NK-92 treated with Interleukin-12 subunit alpha and Interleukin-12 subunit beta, amount 100 ng/mL, for 24 hours (cell line): ENCODE data around the gene ATP5F1A.
"Not testable (repeated sequence)": the region's sequence is repeated elsewhere in the genome, so short reads cannot be mapped to it uniquely, and the experiment has no call there.

Experiments used
- DNase-seq: peaks from one replicate; lab custom pipeline; 2025; lab: John Stamatoyannopoulos, UW

ATP5F1A gene

GRCh38 chr18:46097801-46098615, at the start of gene ATP5F1A:
Gene ATP5F1A, minus strand, starts transcription at chr18:46098296. Its CDS starts 65 bp downstream, at chr18:46098231.
- peak; percentile 72 for DNase-seq

GRCh38 chr18:46141199-46141598, 43.1 kb upstream of the ATP5F1A start:
- DNase-seq = no peak

- DNase-seq = no peak
Observed at GRCh38 chr18:46140173-46140572, 42.1 kb upstream of the ATP5F1A start.

- no peak for DNase-seq
Observed at GRCh38 chr18:46134920-46135675, 37.0 kb upstream of the ATP5F1A start.

GRCh38 chr18:46133534-46133933, 35.4 kb upstream of the ATP5F1A start:
- no peak for DNase-seq

DNA sequence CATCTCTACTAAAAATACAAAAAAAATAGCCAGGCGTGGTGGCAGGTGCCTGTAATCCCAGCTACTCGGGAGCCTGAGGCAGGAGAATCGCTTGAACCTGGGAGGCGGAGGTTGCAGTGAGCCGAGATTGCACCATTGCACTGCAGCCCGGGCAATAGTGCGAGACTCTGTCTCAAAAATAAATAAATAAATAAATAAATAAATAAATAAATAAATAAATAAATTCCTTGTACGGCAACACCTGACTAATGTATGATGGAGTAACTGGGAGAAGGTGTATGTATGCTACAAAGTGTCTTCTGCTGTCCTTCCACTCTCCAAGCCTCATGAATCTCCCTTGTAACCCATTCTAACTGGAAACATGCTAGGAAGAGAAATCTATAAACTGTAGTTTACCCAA, 32.5 kb upstream of the ATP5F1A start:
- DNase-seq = not testable (repeated sequence)

GRCh38 chr18:46130061-46130460, 32.0 kb upstream of the ATP5F1A start:
- DNase-seq = no peak

- DNase-seq = not testable (repeated sequence)
Observed at GRCh38 chr18:46126625-46127024, 28.5 kb upstream of the ATP5F1A start.

- DNase-seq = no peak
Observed at GRCh38 chr18:46113751-46114150, 15.7 kb upstream of the ATP5F1A start.

DNA sequence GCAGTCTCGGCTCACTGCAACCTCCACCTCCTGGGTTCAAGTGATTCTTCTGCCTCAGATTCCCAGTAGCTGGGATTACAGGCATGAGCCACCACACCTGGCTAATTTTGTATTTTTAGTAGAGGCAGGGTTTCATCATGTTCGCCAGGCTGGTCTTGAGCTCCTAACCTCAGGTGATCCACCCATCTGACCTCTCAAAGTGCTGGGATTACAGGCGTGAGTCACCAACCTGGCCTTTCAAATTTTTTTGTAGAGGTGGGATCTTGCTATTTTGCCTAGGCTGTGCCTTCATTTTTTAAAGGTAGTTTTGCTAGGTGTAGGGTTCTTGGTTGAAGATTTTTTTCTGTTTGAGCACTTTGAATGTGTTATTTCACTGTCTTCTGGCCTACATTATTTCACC, 12.3 kb upstream of the ATP5F1A start:
- no peak for DNase-seq

DNA sequence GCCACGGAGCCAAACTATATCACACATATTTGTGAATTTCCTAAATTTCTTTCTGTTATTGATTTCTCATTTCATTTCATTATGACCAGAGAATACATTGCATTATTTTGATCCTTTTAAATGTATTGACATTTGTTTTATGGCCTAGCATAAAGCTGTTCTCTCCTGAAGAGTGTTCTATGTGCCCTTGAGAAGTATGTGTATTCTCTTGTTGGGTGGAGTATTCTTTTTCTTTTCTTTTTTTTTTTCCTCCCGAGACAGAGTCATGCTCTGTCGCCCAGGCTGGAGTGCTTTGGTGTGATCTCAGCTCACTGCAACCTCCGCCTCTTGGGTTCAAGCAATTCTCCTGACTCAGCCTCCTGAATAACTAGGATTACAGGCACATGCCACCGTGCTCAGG, 11.3 kb upstream of the ATP5F1A start:
- no peak for DNase-seq

DNA sequence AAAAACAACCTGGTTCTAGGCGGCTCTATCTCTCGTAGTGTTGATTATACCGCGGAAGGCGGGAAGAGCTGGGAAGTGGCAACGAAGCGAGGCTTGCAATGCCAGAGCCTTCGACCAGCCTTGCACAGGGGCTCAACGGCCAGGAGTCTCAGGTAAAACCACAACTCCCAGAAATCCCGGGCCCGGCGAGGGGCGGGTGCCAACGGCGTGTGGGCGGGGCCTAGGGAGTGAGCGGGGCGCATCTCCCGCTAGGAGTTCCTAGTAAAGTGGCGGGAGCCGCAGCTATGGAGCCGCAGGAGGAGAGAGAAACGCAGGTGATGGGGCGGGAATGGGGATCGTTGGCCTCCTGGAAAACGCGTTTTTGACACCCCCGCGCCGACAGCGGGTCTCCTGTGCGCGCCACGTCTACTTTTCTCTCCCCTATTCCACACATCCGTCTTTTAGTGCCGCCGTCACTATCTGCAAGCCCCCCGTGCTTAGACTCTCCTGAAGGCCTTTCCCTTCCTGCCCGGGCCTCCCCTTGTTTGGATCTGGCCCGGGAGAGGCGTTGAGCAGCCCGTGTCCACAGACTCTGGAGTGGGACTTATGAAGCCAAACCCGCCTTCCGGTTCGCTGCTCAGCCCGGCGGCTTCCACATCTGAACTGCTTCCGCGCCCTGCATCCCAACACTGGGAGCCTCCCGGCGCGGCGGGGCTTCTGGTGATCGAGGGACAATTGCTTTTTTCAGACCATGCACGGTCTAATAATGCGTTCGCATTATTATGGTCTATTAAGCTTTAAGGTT, 6.2 kb upstream of the ATP5F1A start, which contains the start of gene HAUS1:
HAUS1 (plus strand) TSS at position 258 of the 784 bp plus-strand sequence; CDS start at position 285, 27 bp downstream.
- DNase-seq = peak; percentile 72

DNA sequence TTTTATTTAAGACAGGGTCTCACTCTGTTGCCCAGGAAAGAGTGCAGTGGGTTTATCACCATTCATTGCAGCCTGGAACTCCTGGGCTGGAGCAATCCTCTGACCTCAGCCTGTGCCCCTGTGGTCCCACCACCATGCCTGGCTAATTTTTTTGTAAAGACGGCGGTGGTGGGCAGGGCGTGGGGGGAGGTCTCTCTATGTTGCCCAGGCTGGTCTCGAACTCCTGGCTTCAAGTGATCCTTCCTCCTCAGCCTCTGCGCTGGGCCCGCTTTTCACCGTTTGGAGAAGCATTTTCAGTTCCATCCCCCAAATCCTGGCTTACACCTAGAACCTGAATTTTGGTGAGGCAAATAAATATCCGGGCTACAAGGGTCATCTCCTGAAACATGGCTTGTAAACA, 1.4 kb upstream of the ATP5F1A start:
- no peak for DNase-seq

GRCh38 chr18:46098616-46098933, 479 bp upstream of the ATP5F1A start:
- no peak for DNase-seq

DNA sequence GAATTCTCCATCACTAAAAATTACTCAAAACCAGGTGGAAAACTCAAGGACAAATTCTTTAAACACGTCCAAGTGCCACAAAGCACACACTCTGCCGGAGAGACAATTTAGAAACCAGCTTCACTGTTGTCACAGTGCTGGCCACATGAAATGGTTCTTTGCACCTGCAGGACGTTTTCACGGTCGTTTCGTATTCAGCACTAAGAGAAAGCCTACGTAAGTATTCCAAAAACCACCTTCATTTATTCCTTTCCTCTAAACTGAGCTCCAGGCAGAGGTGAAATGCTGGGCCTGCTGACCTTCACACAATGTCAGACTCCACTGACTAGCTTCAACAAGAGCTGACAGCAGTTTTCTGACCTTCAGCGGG, 680 bp downstream of the ATP5F1A start:
- no peak for DNase-seq

- no peak for DNase-seq
Observed at GRCh38 chr18:46096651-46097300, 1.3 kb downstream of the ATP5F1A start.

DNA sequence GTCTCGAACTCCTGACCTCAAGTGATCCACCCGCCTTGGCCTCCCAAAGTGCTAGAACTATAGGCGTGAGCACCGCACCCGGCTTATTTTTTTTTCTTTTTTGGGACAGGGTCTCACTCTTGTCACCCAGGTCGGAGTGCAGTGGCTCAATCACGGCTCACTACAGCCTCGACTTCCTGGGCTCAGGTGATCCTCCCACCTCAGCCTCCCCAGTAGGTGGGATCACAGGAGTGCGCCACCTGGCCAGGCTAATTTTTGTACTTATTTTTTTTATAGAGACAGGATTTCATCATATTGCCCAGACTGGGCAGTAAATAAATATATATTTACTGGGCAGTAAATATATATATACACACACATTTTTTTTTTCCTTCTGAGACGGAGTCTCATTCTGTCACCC, 2.6 kb downstream of the ATP5F1A start:
- no peak for DNase-seq

DNA sequence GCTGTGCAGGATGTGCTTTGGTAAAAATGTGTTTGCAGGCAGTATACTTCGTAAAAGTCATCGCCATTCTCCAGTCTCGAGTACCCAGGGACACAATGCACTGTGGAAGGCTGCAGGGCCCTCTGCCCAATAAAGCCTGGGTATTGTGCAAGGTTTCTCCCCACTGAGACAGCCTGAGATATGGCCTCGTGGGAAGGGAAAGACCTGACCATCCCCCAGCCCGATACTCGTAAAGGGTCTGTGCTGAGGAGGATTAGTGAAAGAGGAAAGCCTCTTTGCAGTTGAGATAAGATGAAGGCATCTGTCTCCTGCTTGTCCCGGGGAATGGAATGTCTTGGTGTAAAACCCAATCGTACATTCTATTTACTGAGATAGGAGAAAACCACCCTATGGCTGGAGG, 9.6 kb downstream of the ATP5F1A start:
- DNase-seq = not testable (repeated sequence)

GRCh38 chr18:46084431-46084830, 13.7 kb downstream of the ATP5F1A start:
- DNase-seq = no peak

DNA sequence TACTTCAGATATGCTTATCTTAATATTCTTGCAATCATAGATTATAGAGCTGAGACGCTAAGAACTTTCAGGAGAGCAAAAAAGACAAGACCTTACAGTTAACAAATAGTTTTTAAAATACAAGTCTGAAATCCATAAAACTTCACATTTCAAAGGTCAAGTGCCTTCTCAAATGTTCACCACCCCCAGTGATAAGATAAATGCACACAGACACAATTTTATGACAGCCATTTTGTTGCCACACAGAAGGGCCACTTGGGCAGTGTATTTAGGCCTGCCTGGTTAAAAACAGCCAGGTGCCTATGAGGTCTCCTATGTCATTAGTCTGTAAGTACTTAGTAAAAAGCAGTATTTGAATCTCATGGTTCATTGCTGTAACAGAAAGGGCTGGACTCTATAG, 17.9 kb downstream of the ATP5F1A start:
- DNase-seq = no peak

DNA sequence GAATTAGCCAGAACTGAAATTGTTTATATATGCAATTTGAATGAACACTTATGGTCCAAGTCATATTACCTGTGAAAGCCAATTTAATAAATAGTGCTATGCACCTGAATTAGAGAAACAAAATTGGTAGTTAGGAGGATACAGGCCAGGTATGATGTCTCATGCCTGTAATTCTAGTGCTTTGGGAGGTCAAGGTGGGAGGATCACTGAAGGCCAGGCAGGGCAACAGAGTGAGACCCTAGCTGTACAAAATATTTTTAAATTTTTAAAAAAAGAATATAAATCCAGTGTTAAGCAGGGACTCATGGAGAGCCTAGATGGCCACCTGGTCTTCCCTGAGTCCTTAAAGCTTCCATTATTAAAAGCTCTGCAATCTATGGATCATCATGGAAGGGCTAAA, 18.8 kb downstream of the ATP5F1A start:
- DNase-seq = no peak
